Endothelial cell of umbilical vein (primary cell): ENCODE results near the gene SYNPO2.

ENCODE experiments used
- EZH2 ChIP-seq: IDR thresholded peaks from 2 replicates; pipeline ENCODE4 v1.6.1; 2012; ENCODE audit warnings: borderline replicate concordance, low read depth, mild to moderate bottlenecking, moderate library complexity, low read length, inconsistent platforms; ENCODE audit not compliant: severe bottlenecking
- JUN ChIP-seq: IDR thresholded peaks from 2 replicates; pipeline ENCODE4 v1.6.1; 2011; ENCODE audit warnings: borderline replicate concordance, low read depth; ENCODE audit not compliant: insufficient read length, insufficient read depth
- POLR2A ChIP-seq: IDR thresholded peaks from 2 replicates; pipeline ENCODE4 v1.6.1; 2012; ENCODE audit warnings: low read depth, mild to moderate bottlenecking, control low read depth, low read length
- POLR2AphosphoS5 ChIP-seq: IDR thresholded peaks from 2 replicates; pipeline ENCODE4 v1.6.1; 2012; ENCODE audit warnings: low read depth, mild to moderate bottlenecking, control low read depth, low read length, moderate library complexity; ENCODE audit not compliant: insufficient read depth
- TF ChIP-seq, protein P1 (sequence below), 2 donors: IDR thresholded peaks; 1 replicate in 1 of 2; 2 replicates in 1 of 2; pipeline ENCODE4 v1.5.1; 2011; ENCODE audit warnings: low read length in 2 of 2, mild to moderate bottlenecking in 2 of 2, moderate library complexity in 2 of 2, control low read depth in 1 of 2, inconsistent platforms in 1 of 2, low read depth in 1 of 2; ENCODE audit not compliant: insufficient read depth in 1 of 2; ENCODE audit errors: extremely low read depth in 1 of 2
- TF ChIP-seq, protein P2 (sequence below): IDR thresholded peaks from 2 replicates; pipeline ENCODE4 v1.6.1; 2011; ENCODE audit not compliant: insufficient read depth, insufficient read length

DNA sequence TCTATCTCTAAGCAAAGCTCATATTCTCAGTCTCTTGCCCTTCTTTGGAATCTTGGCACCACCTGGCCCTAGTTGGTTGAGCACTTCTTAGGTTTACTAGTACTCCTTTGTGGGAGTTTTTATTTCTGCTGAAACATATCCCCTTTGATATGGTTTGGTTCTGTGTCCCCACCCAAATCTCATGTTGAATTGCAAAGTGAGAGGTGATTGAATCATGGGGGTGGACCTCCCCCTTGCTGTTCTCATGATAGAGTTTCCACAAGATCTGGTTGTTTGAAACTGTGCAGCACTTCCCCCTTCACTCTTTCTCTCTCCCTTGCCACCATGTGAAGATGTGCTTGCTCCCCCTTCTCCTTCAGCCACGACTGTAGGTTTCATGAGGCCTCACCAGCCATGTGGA, 22.2 kb upstream of the SYNPO2 start:
- no peak for TF ChIP-seq POLR2A
- TF ChIP-seq, protein P1, sequence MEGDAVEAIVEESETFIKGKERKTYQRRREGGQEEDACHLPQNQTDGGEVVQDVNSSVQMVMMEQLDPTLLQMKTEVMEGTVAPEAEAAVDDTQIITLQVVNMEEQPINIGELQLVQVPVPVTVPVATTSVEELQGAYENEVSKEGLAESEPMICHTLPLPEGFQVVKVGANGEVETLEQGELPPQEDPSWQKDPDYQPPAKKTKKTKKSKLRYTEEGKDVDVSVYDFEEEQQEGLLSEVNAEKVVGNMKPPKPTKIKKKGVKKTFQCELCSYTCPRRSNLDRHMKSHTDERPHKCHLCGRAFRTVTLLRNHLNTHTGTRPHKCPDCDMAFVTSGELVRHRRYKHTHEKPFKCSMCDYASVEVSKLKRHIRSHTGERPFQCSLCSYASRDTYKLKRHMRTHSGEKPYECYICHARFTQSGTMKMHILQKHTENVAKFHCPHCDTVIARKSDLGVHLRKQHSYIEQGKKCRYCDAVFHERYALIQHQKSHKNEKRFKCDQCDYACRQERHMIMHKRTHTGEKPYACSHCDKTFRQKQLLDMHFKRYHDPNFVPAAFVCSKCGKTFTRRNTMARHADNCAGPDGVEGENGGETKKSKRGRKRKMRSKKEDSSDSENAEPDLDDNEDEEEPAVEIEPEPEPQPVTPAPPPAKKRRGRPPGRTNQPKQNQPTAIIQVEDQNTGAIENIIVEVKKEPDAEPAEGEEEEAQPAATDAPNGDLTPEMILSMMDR (IDR thresholded peaks at IDR 0.05; ENCODE audit: extremely low read depth in 1 of 2, insufficient read depth in 1 of 2, low read depth in 1 of 2, low read length in 2 of 2) = no peak
- no peak for TF ChIP-seq POLR2AphosphoS5
- no peak for TF ChIP-seq EZH2
- no peak for TF ChIP-seq JUN
- TF ChIP-seq, protein P2, sequence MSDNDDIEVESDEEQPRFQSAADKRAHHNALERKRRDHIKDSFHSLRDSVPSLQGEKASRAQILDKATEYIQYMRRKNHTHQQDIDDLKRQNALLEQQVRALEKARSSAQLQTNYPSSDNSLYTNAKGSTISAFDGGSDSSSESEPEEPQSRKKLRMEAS = no peak
